ENCODE measurements around the gene PRKAB1.

The PRKAB1 gene

DNA sequence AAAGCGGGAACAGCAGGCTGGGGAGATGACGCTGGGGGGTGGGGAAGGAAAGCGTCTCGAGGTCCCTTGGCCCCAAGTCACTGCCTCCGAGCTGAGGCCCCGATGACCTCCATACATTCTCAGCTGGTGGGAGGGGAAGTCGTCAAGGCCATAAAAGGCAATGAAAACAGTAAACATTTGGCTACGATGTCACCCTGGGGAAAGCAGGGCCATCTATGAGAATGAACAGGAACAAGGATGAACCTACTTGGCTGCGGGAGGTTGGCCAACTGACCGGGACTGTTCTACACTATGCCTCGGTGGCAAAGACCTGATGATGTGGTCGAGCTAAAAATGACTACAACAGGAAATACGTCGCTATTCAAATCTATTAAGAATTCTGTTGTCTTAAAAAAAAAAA is 19.5 kb downstream of the PRKAB1 start:
- Histone ChIP-seq H3K27me3 (ENCODE audit: low read depth, low read length) (no peaks in the 10 kb centered on the region), H4K20me1 (ENCODE audit: insufficient read depth, low read length) (no peaks in the 10 kb centered on the region), H3K36me3 (replicated peaks; ENCODE audit: low read depth, low read length) (peaks cover 12% of the 10 kb centered on the region), H3K79me2 (ENCODE audit: low read length) (no peaks in the 10 kb centered on the region), H3K4me1 (ENCODE audit: low read length) (peaks cover 9% of the 10 kb centered on the region), H3K9ac (ENCODE audit: low read length) (no peak overlapping the region), H3K27ac (ENCODE audit: low read length) (no peak overlapping the region), H3K4me2 (ENCODE audit: low read length) (no peak overlapping the region), H3K9me3 (ENCODE audit: insufficient read depth, low read length) (no peaks in the 10 kb centered on the region), H3K4me3 (ENCODE audit: low read length) (no peak overlapping the region), H2AFZ (ENCODE audit: low read depth, low read length) (no peak overlapping the region)
- TF ChIP-seq, protein P1, sequence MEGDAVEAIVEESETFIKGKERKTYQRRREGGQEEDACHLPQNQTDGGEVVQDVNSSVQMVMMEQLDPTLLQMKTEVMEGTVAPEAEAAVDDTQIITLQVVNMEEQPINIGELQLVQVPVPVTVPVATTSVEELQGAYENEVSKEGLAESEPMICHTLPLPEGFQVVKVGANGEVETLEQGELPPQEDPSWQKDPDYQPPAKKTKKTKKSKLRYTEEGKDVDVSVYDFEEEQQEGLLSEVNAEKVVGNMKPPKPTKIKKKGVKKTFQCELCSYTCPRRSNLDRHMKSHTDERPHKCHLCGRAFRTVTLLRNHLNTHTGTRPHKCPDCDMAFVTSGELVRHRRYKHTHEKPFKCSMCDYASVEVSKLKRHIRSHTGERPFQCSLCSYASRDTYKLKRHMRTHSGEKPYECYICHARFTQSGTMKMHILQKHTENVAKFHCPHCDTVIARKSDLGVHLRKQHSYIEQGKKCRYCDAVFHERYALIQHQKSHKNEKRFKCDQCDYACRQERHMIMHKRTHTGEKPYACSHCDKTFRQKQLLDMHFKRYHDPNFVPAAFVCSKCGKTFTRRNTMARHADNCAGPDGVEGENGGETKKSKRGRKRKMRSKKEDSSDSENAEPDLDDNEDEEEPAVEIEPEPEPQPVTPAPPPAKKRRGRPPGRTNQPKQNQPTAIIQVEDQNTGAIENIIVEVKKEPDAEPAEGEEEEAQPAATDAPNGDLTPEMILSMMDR (IDR thresholded peaks at IDR 0.05; ENCODE audit: low read depth, low read length) = no peak
- no peak for TF ChIP-seq EZH2phosphoT487 (IDR thresholded peaks at IDR 0.05; ENCODE audit: low read depth)

DNA sequence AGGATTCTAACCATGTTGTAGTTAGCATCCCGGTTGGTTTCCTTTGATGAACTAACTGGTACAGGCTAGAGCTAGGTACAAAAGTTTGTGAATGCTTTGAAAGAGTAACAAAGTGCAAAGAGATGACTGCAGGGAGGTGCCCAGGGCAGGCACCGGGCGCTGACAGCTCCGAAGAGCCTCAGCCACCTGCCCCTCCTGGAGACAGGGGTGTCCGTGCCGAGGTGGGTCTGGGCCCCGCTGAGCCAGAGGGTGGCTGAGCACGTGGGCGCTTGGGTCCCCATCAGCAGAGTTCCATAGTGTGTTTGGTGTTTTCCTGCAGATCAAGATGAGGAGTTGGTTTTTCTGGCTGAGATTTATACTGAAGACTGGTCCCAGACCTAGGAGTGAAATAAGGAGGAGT is 19.9 kb downstream of the PRKAB1 start:
- Histone ChIP-seq H3K27ac (ENCODE audit: low read length) (no peak overlapping the region), H3K4me3 (ENCODE audit: low read length) (no peak overlapping the region), H3K27me3 (ENCODE audit: low read depth, low read length) (no peaks in the 10 kb centered on the region), H3K9ac (ENCODE audit: low read length) (no peak overlapping the region), H3K9me3 (ENCODE audit: insufficient read depth, low read length) (no peaks in the 10 kb centered on the region), H3K36me3 (replicated peaks; ENCODE audit: low read depth, low read length) (peaks cover 12% of the 10 kb centered on the region), H4K20me1 (ENCODE audit: insufficient read depth, low read length) (no peaks in the 10 kb centered on the region), H3K4me1 (ENCODE audit: low read length) (peaks cover 4% of the 10 kb centered on the region), H3K4me2 (ENCODE audit: low read length) (no peak overlapping the region), H3K79me2 (ENCODE audit: low read length) (no peaks in the 10 kb centered on the region), H2AFZ (ENCODE audit: low read depth, low read length) (no peak overlapping the region)
- TF ChIP-seq, protein P1 (IDR thresholded peaks at IDR 0.05; ENCODE audit: low read depth, low read length) = no peak
- no peak for TF ChIP-seq EZH2phosphoT487 (IDR thresholded peaks at IDR 0.05; ENCODE audit: low read depth)

DNA sequence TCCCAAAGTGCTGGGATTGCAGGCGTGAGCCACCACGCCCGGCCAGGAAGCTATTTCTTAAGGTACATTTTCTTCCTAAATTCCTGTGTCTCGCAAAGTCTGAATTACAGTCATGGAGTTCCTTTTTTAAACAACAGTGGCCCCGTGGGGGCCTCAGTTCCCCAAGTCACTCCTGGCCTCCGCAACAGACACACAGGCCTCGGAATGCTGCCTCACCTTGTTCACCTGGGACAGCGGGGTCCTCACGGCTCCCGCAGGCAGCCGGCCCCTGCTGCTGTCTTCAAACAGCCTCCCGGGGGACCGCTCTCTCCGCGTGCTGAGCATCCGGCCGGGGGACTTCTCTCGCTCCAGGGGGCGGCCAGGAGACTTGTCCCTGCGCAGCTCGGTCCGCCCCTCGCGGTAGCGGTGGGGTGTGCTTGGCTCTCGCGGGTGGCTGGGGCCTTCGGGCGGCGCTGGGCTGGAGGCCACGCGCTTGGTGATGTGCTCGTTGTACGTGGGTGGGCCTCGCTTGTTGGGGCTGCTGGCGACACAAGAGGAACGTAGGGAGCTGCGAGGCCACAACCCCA is 22.1 kb downstream of the PRKAB1 start:
- H3K27ac ChIP-seq (ENCODE audit: low read length) = no peak overlapping the region
- no peaks in the 10 kb centered on the region for H3K9me3 ChIP-seq (ENCODE audit: insufficient read depth, low read length)
- no peak overlapping the region for H2AFZ ChIP-seq (ENCODE audit: low read depth, low read length)
- no peaks in the 10 kb centered on the region for H3K27me3 ChIP-seq (ENCODE audit: low read depth, low read length)
- H3K79me2 ChIP-seq (ENCODE audit: low read length) = no peaks in the 10 kb centered on the region
- TF ChIP-seq, protein P1 (IDR thresholded peaks at IDR 0.05; ENCODE audit: low read depth, low read length) = no peak
- H3K4me3 ChIP-seq (ENCODE audit: low read length) = no peak overlapping the region
- no peaks in the 10 kb centered on the region for H4K20me1 ChIP-seq (ENCODE audit: insufficient read depth, low read length)
- H3K9ac ChIP-seq (ENCODE audit: low read length) = no peak overlapping the region
- peaks cover 10% of the 10 kb centered on the region for H3K36me3 ChIP-seq (replicated peaks; ENCODE audit: low read depth, low read length)
- no peaks in the 10 kb centered on the region for H3K4me1 ChIP-seq (ENCODE audit: low read length)
- H3K4me2 ChIP-seq (ENCODE audit: low read length) = no peak overlapping the region

- Histone ChIP-seq H3K4me1 (ENCODE audit: low read length) (no peaks in the 10 kb centered on the region), H4K20me1 (ENCODE audit: insufficient read depth, low read length) (no peaks in the 10 kb centered on the region), H3K79me2 (ENCODE audit: low read length) (no peaks in the 10 kb centered on the region), H3K9me3 (ENCODE audit: insufficient read depth, low read length) (no peaks in the 10 kb centered on the region), H3K4me2 (ENCODE audit: low read length) (no peak overlapping the region), H3K27me3 (ENCODE audit: low read depth, low read length) (no peaks in the 10 kb centered on the region), H3K4me3 (ENCODE audit: low read length) (no peak overlapping the region), H3K27ac (ENCODE audit: low read length) (no peak overlapping the region), H2AFZ (ENCODE audit: low read depth, low read length) (no peak overlapping the region), H3K36me3 (replicated peaks; ENCODE audit: low read depth, low read length) (peaks cover 10% of the 10 kb centered on the region), H3K9ac (ENCODE audit: low read length) (no peak overlapping the region)
- TF ChIP-seq, protein P1 (IDR thresholded peaks at IDR 0.05; ENCODE audit: low read depth, low read length) = no peak
- TF ChIP-seq EZH2phosphoT487 (IDR thresholded peaks at IDR 0.05; ENCODE audit: low read depth) = no peak
Measured at GRCh38 chr12:119691202-119691810, 23.4 kb downstream of the PRKAB1 start.

All from OCI-LY3 (cell line).